CD8-positive, alpha-beta memory T cell (primary cell): Measurements from ENCODE around the gene TDG. TPM values are rescaled to one million over a fixed set of nuclear protein-coding genes. Genes with fewer than 3 reads are reported as not detected.

ENCODE experiments used
- CTCF ChIA-PET: fragments of 350-600 bp; sonication (Branson Sonifier 250); formaldehyde crosslinking; loops from one replicate; lab custom pipeline; 2021; ENCODE audit warnings: antibody characterized with exemption; lab: Charles Lee
- POLR2A ChIA-PET: fragments of 350-600 bp; sonication (Branson Sonifier 250); formaldehyde crosslinking; loops from one replicate; lab custom pipeline; 2021; ENCODE audit warnings: antibody characterized with exemption; lab: Charles Lee
- DNase-seq, 5 donors: peaks; one replicate each; pipeline versions ENCODE4 v3.0.0 to v3.0.0-alpha.2; 2020 to 2022; ENCODE audit warnings: mixed read lengths in 1 of 5
- H3K27ac ChIP-seq: one replicate; pipeline ENCODE4 v1.7.0; 2013; ENCODE audit warnings: low read depth, mild to moderate bottlenecking, low read length, moderate library complexity
- H3K27me3 ChIP-seq: 2 replicates; pipeline ENCODE4 v1.7.0; 2013; ENCODE audit warnings: low read length, mild to moderate bottlenecking; ENCODE audit not compliant: insufficient read depth, poor library complexity, severe bottlenecking
- H3K36me3 ChIP-seq: 2 replicates; pipeline ENCODE4 v1.7.0; 2013; ENCODE audit warnings: mild to moderate bottlenecking, low read length, moderate library complexity; ENCODE audit not compliant: insufficient read depth
- H3K4me1 ChIP-seq: 2 replicates; pipeline ENCODE4 v1.7.0; 2013; ENCODE audit warnings: mild to moderate bottlenecking, low read length, moderate library complexity; ENCODE audit not compliant: insufficient read depth
- H3K4me3 ChIP-seq: 2 replicates; pipeline ENCODE4 v1.7.0; 2013; ENCODE audit warnings: mild to moderate bottlenecking, low read length
- H3K9me3 ChIP-seq: 2 replicates; pipeline ENCODE4 v1.7.0; 2013; ENCODE audit warnings: mild to moderate bottlenecking, low read length
- H3K27ac Mint-ChIP-seq, 8 donors: one replicate each; pipeline ENCODE4 v1.8.0; 2020 to 2021; ENCODE audit warnings: mixed read lengths in 8 of 8, mild to moderate bottlenecking in 6 of 8, inconsistent platforms in 3 of 8, moderate library complexity in 3 of 8
- H3K27me3 Mint-ChIP-seq, 2 donors: one replicate each; pipeline ENCODE4 v1.8.0; 2020 to 2021; ENCODE audit warnings: mixed read lengths in 2 of 2, mild to moderate bottlenecking in 1 of 2, moderate library complexity in 1 of 2
- H3K36me3 Mint-ChIP-seq, 3 donors: one replicate each; pipeline ENCODE4 v1.8.0; 2020 to 2021; ENCODE audit warnings: mixed read lengths in 3 of 3, inconsistent platforms in 1 of 3, mild to moderate bottlenecking in 1 of 3
- H3K4me1 Mint-ChIP-seq, 3 donors: one replicate each; pipeline ENCODE4 v1.8.0; 2020 to 2021; ENCODE audit warnings: mixed read lengths in 3 of 3, inconsistent platforms in 1 of 3, mild to moderate bottlenecking in 1 of 3
- H3K4me3 Mint-ChIP-seq, 7 donors: one replicate each; pipeline ENCODE4 v1.8.0; 2020 to 2021; ENCODE audit warnings: mixed read lengths in 7 of 7, mild to moderate bottlenecking in 6 of 7, moderate library complexity in 4 of 7, inconsistent platforms in 2 of 7
- H3K9me3 Mint-ChIP-seq, 5 donors: one replicate each; pipeline ENCODE4 v1.8.0; 2020 to 2022; ENCODE audit warnings: mixed read lengths in 5 of 5, mild to moderate bottlenecking in 3 of 5, moderate library complexity in 2 of 5, inconsistent platforms in 1 of 5
- polyA plus RNA-seq: library from polyadenylated mRNA; unstranded; fragments of 300-500 nt; fragmentation: Illumina TruSeq; gene quantifications from one replicate; pipeline ENCODE4 v1.2.3, GENCODE V29; 2021
- total RNA-seq, 2 experiments: library from RNA; stranded (reverse); gene quantifications; one replicate each; pipeline ENCODE4 v1.2.3, GENCODE V29; 2021

TDG gene
- total and polyA plus RNA-seq, 3 experiments from 2014 or later: 24.1 to 52.6 (median 51.2) TPM

GRCh38 chr12:103930034-103930786 lies 35.5 kb upstream of the TDG start, which contains the start of gene HSP90B1:
Gene HSP90B1 (plus strand): TSS chr12:103930410. CDS start chr12:103930516, 106 bp downstream.
- peaks cover 22% of the 10 kb centered on the region for H3K36me3 ChIP-seq
- peak within 1 kb of the TSS; percentile 89 to 98 (median 94) for H3K4me3 Mint-ChIP-seq
- peak within 1 kb of the TSS; percentile 93 for H3K27ac ChIP-seq
- POLR2A ChIA-PET: interaction anchor here (0.6 to 3.1 kb wide), 18 partner anchors 10 to 1184 kb away, joined by 3 to 68 read pairs (median 4); partner anchors contain the start of genes HCFC2, NFYB, NT5DC3 and TDG
- H3K36me3 Mint-ChIP-seq: peaks cover 15 to 61% (median 22%) of the 10 kb centered on the region in 3 donors
- H3K4me1 ChIP-seq: peaks cover 57% of the 10 kb centered on the region
- no peaks in the 10 kb centered on the region for H3K9me3 ChIP-seq
- no peaks in the 10 kb centered on the region for H3K27me3 ChIP-seq
- peak within 1 kb of the TSS; percentile 74 for H3K4me3 ChIP-seq
- H3K9me3 Mint-ChIP-seq: peaks cover 0 to 6% (median 2%) of the 10 kb centered on the region in 5 donors
- CTCF ChIA-PET: interaction anchor here (0.8 to 4.0 kb wide), 9 partner anchors 10 to 50 kb away, joined by 3 to 23 read pairs (median 5); partner anchors contain the start of gene TDG
- H3K27ac Mint-ChIP-seq: peak within 1 kb of the TSS; percentile 99 to 100 (median 100)
- peak; percentile 99 to 100 (median 100) for DNase-seq
- peaks cover 0 to 11% of the 10 kb centered on the region in 2 donors for H3K27me3 Mint-ChIP-seq
- H3K4me1 Mint-ChIP-seq: peaks cover 56 to 75% (median 71%) of the 10 kb centered on the region in 3 donors

- ChIA-PET CTCF (interaction anchor here (1.1 to 4.0 kb wide), 5 partner anchors 13 to 51 kb away, joined by 4 to 23 read pairs (median 5); partner anchors contain the start of gene TDG), POLR2A (interaction anchor here (1.6 to 3.1 kb wide), 3 partner anchors 11 to 35 kb away, joined by 4 to 68 read pairs (median 22); partner anchors contain the start of gene TDG)
- Mint-ChIP-seq H3K27me3 (peaks cover 0 to 11% of the 10 kb centered on the region in 2 donors), H3K27ac (peak overlapping the region; percentile 99 to 100 (median 100)), H3K4me1 (peaks cover 61 to 79% (median 72%) of the 10 kb centered on the region in 3 donors), H3K4me3 (peak overlapping the region; percentile 89 to 98 (median 94)), H3K9me3 (peaks cover 0 to 6% (median 2%) of the 10 kb centered on the region in 5 donors), H3K36me3 (peaks cover 15 to 70% (median 24%) of the 10 kb centered on the region in 3 donors)
- Histone ChIP-seq H3K27me3 (no peaks in the 10 kb centered on the region), H3K9me3 (no peaks in the 10 kb centered on the region), H3K4me3 (peak overlapping the region; percentile 74), H3K4me1 (peaks cover 59% of the 10 kb centered on the region), H3K36me3 (peaks cover 30% of the 10 kb centered on the region), H3K27ac (peak overlapping the region; percentile 93)
- peak in 2 of 5 donors; percentile 2 to 34 for DNase-seq
Measured at GRCh38 chr12:103930787-103931735, 34.6 kb upstream of the TDG start.

GRCh38 chr12:103933237-103933636 lies 32.4 kb upstream of the TDG start:
- no peak overlapping the region for H3K27ac ChIP-seq
- H3K27me3 ChIP-seq: no peaks in the 10 kb centered on the region
- Mint-ChIP-seq H3K36me3 (peaks cover 17 to 89% (median 28%) of the 10 kb centered on the region in 3 donors), H3K27ac (peak overlapping the region in 5 of 8 donors; percentile 29 to 99 (median 82)), H3K9me3 (peaks cover 0 to 6% (median 2%) of the 10 kb centered on the region in 5 donors), H3K4me1 (peaks cover 59 to 77% (median 66%) of the 10 kb centered on the region in 3 donors), H3K27me3 (peaks cover 0 to 11% of the 10 kb centered on the region in 2 donors), H3K4me3 (peak overlapping the region in 4 of 7 donors; percentile 3 to 94 (median 52))
- ChIA-PET CTCF (interaction anchor here (0.8 kb wide), 1 partner anchor 49 kb away, joined by 3 read pairs; no protein-coding TSS in a partner anchor), POLR2A (interaction anchor here (0.6 kb wide), 1 partner anchor 1190 kb away, joined by 5 read pairs; no protein-coding TSS in a partner anchor)
- no peaks in the 10 kb centered on the region for H3K9me3 ChIP-seq
- H3K36me3 ChIP-seq: peaks cover 46% of the 10 kb centered on the region
- DNase-seq: no peak
- no peak overlapping the region for H3K4me3 ChIP-seq
- H3K4me1 ChIP-seq: peaks cover 51% of the 10 kb centered on the region

- Mint-ChIP-seq H3K36me3 (peaks cover 21 to 94% (median 34%) of the 10 kb centered on the region in 3 donors), H3K27me3 (no peaks in the 10 kb centered on the region), H3K27ac (peak overlapping the region in 4 of 8 donors; percentile 27 to 77 (median 51)), H3K9me3 (no peaks in the 10 kb centered on the region), H3K4me3 (no peak overlapping the region), H3K4me1 (peaks cover 44 to 66% (median 63%) of the 10 kb centered on the region in 3 donors)
- no peak for DNase-seq
- Histone ChIP-seq H3K27ac (no peak overlapping the region), H3K4me1 (peaks cover 42% of the 10 kb centered on the region), H3K4me3 (no peak overlapping the region), H3K9me3 (no peaks in the 10 kb centered on the region), H3K36me3 (peaks cover 75% of the 10 kb centered on the region), H3K27me3 (no peaks in the 10 kb centered on the region)
- ChIA-PET POLR2A (no interaction called here), CTCF (no interaction called here)
Measured at GRCh38 chr12:103936679-103937078, 29.0 kb upstream of the TDG start.

- no peaks in the 10 kb centered on the region for H3K9me3 Mint-ChIP-seq
- H3K4me3 Mint-ChIP-seq: no peak overlapping the region
- no peaks in the 10 kb centered on the region for H3K27me3 Mint-ChIP-seq
- peaks cover 19 to 97% (median 44%) of the 10 kb centered on the region in 3 donors for H3K36me3 Mint-ChIP-seq
- peaks cover 6 to 40% (median 16%) of the 10 kb centered on the region in 3 donors for H3K4me1 Mint-ChIP-seq
- Histone ChIP-seq H3K27me3 (no peaks in the 10 kb centered on the region), H3K9me3 (no peaks in the 10 kb centered on the region), H3K36me3 (peaks cover 80% of the 10 kb centered on the region), H3K4me3 (no peak overlapping the region), H3K27ac (no peak overlapping the region), H3K4me1 (no peaks in the 10 kb centered on the region)
- ChIA-PET CTCF (no interaction called here), POLR2A (no interaction called here)
- H3K27ac Mint-ChIP-seq: peak overlapping the region in 1 of 8 donors; percentile 68
- DNase-seq: no peak
Measured at GRCh38 chr12:103944964-103945363, 20.7 kb upstream of the TDG start.

GRCh38 chr12:103947871-103948555 lies 17.7 kb upstream of the TDG start:
- ChIA-PET CTCF (no interaction called here), POLR2A (interaction anchor here (0.6 kb wide), 1 partner anchor 1197 kb away, joined by 8 read pairs; no protein-coding TSS in a partner anchor)
- Histone ChIP-seq H3K27ac (no peak overlapping the region), H3K36me3 (peaks cover 71% of the 10 kb centered on the region), H3K9me3 (no peaks in the 10 kb centered on the region), H3K27me3 (no peaks in the 10 kb centered on the region), H3K4me3 (no peak overlapping the region), H3K4me1 (no peaks in the 10 kb centered on the region)
- no peak for DNase-seq
- H3K9me3 Mint-ChIP-seq: no peaks in the 10 kb centered on the region
- peak overlapping the region in 1 of 7 donors; percentile 23 for H3K4me3 Mint-ChIP-seq
- H3K4me1 Mint-ChIP-seq: peaks cover 7 to 33% (median 23%) of the 10 kb centered on the region in 3 donors
- H3K36me3 Mint-ChIP-seq: peaks cover 6 to 93% (median 34%) of the 10 kb centered on the region in 3 donors
- no peaks in the 10 kb centered on the region for H3K27me3 Mint-ChIP-seq
- H3K27ac Mint-ChIP-seq: peak overlapping the region in 5 of 8 donors; percentile 19 to 68 (median 32)
